Suppressor macrophage treated with lipopolysaccharide for 1 hour (primary cell): Measurements from ENCODE around the gene KCNH8.

Source experiments
- DNase-seq, 3 donors: peaks; one replicate each; pipeline ENCODE4 v3.0.0-alpha.2; 2020 to 2022

KCNH8 gene

DNA sequence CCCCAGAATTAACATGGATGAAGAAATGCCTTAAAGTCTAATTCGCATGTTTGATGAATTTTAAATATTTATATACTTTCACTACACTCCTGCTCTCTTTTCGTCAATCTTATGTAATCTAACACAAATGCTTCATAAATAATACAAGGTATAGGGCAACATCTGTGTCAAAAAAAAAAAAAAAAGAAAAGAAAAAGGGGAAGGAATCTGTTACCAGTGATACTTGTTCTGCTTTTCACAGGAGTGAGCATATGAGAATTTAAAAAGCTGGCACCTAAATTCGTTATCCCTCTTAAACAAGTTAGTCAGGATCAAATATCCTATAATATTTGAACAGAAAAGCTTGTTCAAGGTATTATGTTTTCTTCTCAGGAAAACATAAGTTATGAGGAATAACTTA, 243.8 kb downstream of the KCNH8 start:
- DNase-seq = no peak

DNA sequence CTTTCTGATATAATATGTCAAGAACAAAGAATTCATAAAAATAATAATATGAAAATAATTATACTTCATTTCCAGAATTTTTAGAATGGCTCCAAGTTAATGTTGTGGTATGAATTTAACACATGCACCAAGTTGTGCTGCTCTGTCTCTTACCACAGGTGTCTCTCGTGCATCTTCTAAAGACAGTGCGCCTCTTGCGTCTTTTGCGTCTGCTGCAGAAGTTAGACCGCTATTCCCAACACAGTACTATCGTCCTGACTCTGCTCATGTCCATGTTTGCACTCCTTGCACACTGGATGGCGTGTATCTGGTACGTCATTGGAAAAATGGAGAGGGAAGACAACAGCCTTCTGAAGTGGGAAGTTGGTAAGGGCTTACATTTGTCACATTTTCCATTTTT, 246.6 kb downstream of the KCNH8 start:
- DNase-seq = no peak

DNA sequence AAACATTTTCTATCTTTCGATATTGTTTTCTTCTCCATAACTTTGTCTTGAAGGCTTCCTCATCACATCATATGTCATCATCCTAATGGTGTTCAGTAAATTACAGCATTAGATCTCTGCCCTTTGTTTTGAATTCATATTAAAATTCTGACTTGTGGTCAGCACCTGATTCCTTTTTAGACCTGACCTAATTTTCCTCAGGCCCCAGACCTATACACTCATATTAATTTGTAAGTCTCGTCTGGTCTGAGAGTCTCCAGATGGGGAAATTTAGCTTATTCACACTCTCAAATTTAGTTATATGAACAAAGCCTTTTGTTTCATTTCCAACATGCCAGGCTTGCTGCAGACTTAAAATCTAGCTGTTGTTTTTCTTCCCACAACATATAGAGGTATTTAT, 248.4 kb downstream of the KCNH8 start:
- no peak for DNase-seq

DNA sequence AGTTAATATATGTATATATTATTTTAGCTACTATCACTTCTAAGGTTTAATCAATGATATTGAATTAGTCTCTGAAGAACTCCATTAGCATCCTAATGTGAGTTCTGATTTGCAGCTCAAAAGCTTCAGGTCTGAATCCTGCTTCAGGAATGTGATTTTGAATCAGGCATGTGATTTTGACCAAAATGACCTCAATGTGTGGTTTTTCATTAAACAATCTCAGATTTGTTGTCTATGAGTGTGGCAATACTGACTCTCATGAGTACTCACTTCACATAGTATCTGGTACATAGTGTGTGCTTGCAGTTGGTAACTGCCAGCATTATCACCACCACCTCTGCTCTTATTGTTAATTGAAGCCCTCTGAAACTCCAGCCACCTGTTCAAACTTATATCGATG, 251.0 kb downstream of the KCNH8 start:
- no peak for DNase-seq

DNA sequence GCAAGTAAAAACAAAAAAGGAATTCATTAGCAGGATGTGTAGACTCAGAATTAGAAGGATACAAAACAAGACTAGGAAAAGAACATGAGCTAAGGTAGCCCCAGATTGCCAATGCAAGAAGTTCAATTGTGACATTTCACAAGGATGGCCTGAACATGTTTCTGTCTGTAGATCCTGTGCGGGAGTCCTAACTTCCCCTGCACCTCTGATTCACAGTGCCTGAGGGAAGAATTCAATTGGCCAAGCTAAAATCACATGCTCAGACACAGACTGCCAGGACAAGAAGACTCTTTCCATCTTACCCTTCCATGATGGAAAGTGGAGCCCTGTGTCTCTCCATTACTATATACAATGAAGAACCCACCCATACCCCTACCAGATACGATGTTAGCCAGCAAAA, 251.5 kb downstream of the KCNH8 start:
- DNase-seq = no peak

DNA sequence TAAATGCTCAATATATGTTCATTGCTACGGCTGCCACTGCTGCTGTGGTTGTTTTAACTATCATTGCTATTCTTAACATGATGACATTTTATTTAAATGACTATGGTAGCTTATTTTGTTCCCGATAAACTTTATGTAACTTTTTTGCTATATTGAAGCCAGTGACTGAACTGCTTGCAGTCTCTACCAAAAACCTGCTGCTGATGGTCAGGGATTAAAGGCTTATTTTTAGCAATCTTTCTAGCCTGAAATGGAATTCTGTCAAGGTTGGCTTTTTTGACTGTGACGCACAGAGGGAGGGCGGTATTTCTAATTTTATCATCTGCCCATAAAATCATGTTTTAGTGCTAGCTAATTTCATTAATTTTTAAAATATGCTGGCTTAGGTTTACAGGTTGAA, 271.8 kb downstream of the KCNH8 start:
- DNase-seq = no peak

DNA sequence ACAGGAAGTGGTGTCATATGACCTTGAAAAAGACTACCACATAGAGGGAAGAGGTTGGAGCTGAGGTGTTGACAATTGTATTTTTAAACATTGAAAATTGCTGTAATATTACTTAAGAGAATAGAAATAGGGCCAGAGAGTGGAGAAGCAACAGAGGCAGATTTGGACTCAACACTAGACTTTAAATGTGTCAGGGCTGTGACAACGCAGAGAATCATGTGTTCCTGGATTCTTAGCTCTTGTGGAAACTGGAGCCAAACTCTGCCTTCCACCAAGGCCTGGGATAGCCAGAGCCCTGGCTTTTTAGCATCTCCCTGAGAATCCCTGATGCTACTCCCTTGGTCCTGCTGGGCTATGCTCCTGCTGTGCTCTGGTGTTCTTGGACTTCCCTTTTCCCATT, 277.5 kb downstream of the KCNH8 start:
- no peak for DNase-seq

DNA sequence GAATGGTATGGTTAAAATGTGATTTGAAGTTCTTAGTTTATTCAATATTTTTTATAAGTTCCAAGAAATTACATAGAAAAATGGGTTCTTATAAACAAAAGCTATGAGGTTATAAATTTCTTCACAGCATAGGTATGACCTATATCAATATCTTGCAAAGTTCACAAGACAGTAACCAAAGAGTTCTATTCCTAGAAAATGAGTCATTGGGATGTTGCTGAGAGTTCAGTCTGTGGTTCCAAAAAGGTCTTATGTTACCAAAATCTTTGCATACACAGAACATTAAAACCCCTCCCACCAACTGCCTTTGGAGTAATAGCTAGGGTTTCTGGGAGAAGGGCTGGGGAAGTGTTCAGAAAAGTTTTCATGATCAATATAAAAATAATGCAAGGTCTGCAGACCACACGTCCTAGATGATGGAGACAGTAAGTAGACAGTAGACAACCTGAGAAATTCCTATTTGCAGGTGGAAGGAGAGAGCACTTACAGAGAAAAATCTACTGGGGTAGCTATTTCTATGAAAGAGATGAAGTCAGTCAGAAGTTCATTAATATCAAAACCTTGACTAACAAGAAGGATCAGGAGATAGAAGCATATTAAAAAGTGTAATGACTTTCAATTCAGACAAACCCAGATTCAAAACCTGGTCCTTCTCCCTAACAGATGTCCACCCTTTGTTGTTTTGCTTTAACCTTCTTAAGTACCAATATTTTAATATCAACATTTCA, 279.3 kb downstream of the KCNH8 start:
- DNase-seq = no peak

DNA sequence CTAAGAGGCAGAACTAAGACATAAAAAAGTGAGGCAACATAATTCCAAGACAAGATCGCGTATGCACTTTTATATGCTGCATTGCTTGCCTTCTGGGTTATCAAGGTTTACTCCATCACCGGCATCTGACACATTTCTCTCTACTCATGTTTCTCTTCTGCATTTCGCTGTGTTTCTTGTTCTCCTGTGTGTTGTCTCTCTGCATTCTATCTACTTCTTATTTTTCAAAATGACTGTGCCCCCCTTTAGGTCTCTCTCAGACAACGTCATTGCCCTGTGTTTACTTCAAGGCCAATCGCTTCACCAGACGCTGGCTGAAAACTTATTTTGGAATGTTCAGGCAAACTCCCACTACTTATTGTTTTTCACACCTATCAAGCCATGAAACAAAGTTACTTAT, 280.4 kb downstream of the KCNH8 start:
- DNase-seq = no peak

DNA sequence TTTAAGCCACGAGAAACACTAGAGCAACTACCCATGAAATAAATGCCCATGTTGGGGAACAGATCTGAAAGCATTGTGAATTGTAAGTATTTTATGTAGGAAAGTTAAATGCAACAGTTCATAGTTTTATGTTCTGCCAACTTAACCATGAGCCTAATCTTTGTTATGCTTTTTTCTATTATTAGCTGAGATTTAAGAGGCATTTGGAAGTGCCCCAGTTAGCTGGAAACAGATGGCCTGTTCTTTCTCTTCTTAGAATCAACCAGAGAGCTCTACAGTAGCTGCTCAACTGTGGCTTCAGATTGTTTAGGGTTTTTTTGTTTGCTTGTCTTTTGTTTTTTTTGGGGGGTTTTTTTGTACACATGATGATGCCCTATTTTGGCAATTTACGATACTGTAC, 284.4 kb downstream of the KCNH8 start:
- no peak for DNase-seq

DNA sequence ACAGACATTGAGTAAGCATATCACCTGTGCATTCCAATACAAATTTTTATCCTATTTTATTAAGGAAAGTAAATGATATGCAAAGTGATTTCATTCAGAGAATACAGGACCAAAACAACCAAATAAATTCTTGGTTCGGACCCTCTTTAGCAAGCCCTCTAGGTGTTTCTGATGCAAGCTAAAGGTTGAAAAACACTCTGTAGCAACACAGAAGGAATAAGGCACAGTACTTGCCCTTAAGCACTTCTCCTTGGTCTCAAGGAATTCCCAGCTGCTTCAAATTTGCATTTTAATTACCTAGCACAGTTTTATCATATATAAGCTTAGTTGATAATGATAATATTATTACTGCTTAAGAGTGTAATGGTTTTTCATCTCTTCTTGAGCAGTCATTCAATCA, 288.4 kb downstream of the KCNH8 start:
- DNase-seq = no peak

DNA sequence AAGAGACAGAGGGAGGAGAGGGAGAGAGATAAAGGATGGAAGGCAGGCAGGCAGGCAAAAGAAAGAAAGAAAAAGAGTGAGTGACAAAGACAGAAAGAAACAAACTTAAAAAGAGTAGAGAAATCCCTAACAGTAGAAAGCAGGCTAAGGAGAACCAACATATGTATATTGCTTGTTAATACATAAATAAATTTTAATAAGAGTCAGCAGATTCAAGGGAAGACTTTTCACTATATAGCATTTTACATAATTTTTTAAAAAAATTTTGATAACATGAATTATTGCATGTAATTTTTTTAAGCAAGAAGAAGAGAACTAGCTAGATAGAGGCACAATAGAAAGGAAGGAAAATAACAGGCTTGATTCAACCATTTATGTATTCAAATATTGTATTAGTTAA, 291.6 kb downstream of the KCNH8 start:
- DNase-seq = no peak

DNA sequence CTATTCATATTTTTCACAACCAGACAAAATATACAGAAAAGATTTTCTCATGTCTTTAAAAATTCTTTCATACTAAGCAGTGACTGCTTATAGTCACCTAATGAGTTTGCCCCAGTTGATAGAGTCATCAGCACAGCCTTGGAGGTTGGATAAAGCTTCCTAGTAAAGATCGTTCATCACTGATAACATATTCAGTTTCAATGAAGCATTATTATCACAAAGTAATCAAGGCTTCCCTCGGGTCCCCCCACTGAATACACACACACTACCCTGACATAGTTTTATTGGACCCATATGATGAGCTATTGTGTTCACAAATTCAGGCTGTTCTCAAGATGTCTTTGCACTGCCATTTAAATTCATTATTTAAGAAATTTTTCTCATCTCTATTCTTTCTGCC, 297.8 kb downstream of the KCNH8 start:
- DNase-seq = no peak

DNA sequence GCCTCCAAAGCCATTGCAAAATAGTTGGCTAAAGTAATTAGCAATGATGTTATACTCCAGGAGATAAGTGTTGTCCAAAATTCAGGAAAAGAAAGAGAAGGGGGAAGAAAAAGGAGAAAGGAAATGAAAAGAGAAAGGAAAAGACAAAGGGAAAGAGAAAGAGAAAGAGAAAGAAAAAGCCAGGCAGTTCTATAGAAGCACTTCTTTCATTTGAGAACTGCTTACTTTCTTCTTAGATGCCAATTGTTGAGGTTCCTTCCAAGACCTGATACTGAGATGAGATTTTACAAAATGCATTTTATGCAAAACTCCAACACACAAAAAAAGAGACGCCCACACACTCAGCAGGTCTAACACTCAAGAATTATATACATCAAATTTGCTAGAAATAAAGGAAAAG, 298.4 kb downstream of the KCNH8 start:
- peak; percentile 2 to 22 (median 5) for DNase-seq

DNA sequence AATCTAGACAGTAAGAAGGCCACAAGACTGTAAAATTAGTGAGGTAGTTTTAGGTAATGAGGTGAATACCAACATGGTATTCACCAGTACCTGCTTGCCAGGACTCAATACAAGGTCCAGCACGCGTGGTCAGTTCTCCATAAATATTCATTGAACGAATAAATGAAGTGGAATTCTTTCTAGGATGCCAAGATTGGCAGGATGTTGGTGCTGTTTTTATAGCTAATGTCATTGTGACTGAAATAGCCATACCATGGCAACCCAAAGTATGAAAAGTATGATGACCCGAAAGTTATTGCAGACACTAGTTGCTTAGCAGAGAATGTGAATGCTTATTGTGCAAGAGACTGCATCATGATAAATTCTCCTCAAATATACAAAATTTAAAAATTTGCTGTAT, 307.2 kb downstream of the KCNH8 start:
- no peak for DNase-seq

DNA sequence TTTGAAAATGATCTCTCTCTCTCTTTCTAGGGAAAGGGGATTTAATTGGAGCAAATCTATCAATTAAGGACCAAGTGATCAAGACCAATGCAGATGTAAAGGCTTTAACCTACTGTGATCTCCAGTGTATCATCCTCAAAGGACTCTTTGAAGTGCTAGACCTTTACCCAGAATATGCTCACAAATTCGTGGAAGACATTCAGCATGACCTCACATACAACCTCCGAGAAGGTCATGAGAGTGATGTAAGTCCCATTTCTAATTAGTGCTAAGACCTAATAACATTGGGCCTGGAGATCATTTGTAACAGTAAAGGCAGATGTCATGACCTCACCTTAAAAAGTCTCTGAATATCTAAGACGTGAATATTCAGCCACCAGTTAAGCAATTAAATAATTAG, 308.4 kb downstream of the KCNH8 start:
- DNase-seq = no peak

DNA sequence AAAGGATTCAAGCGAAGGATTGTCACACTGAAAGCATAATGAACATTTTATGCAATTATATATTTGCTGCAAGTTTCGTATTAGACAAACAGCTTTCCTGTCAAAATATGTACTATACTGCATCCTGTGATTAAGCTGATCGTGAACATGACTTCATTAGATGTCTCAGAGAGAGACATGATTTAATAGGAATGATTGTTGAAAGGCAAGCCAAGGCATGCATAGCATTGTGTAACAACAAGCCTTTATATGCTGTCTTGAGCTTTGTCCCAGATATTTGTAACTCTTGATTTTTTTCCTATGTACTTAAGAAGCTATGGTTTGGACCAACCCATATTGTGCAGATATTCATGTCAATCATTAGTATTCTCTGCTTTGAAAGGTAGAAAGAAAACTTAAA, 309.1 kb downstream of the KCNH8 start:
- DNase-seq = no peak

DNA sequence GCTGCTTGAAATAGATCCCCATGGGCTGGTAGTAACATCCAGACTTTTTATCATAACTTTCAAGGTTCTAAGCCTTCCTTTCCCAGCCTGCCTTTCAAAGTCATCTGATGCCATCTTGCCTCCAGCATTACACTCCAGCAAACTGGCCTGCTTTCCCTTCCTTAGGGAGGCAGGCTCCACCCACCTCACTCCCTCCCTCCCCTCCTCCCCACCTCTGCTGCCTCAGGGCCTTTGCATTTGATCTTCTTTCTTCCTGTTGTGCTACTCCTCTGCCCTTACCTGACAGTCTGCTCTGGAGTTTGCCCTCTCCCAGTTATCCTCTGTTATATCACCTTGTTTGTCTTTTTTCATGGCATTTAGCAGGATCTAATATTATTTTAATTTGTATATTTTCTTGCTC, 319.5 kb downstream of the KCNH8 start:
- DNase-seq = no peak

DNA sequence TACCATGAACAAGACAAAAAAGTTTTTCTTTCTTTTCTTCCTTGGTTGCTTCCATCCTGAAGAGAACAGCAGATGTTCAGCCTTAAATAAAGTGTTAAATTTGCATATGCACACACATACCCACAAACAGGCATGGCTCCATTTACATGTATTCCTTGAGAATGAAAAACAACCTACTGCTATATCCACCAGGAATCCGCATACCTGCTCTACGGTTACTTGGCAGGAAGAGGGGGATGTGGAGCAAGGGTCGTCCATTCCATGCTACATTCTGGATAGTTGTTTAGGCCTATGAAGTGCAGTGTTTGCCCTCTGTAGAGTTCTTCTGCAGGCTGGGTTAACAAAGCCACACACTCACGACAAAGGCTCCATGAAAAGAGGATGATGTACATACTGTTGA, 322.8 kb downstream of the KCNH8 start:
- DNase-seq = no peak

DNA sequence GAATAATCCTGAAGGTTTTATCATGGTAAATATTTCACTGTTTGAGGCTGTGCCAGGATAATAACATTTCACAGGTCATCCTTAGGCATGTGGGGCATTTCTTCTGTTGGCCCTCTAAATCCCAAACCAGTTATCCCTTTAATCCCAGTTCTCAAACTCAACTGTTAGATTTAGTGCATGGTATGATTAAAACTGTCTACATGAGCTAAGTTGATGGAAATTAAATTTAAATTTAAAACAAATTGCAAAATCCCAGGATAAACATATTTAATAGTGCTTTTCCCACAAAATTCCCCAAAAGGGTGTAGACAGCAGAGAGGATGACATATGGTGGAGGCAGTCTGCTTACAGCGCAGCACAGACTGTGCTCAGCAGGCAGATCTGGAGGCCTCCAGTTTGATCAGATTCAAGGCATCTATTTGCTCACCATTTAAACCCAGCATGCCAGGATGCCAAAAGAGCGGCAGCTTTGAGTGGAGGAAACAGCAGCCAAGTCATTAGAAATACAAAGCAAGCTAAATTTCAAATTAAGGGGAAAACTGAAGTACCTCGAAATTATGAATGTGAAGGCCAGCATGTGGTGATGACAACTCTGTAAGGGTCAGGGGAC, 325.8 kb downstream of the KCNH8 start:
- no peak for DNase-seq

DNA sequence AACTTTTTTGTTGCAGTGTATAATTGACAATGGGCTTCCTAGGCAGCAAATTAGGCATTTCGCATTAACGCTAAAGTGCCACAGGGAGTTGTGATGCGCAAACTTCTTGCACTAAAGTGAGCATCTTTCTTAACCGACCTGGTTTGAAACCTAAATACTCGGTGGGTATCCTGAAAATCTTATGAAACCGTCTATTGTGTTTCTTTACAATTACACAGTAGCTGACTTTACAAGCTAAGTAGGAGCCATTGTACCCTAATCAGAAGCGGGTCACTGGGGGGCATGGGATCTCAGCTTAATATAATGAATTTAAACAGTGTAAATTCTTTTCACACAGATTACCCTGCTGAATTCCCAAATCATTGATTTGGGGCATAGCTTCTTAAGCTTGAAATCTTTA, 328.0 kb downstream of the KCNH8 start:
- no peak for DNase-seq

DNA sequence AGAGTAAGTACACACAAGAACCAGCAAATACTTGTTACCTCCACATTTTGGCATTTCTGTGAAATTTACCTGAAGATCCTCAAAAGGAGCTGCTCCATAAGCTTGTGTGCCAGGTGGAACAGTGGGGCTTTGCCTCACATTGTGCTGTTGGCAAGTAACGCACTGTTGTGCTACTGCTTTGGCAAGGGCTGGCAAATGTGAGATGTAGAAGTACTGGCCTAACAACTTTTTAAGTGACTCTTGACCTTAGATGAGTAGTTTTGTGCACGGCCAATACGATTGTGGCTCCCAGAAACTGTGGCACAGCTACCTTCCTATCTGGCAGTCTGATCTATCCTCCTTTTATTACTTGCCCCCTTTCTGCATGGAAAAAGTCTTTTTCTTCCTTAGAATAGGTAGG, 337.0 kb downstream of the KCNH8 start:
- no peak for DNase-seq

DNA sequence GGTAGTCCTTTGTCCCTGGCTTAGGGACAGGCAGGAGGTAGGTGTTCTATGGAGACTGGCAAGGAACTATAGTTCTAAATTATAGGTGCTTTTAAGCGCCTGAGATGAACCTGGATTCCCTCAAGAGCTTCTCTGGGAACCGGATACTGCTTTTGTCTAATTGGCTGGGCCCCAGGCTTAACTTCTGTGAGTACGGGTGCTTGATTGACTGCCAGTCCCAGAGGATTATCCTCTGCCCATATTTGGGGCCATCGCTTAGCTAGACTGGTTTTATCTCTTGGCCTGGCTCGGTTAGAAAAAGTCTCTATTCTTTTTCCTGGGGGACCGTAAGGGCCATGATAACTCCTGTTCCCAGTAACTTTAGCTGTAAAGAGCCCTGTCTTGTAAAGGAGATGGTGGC, 339.1 kb downstream of the KCNH8 start:
- no peak for DNase-seq

DNA sequence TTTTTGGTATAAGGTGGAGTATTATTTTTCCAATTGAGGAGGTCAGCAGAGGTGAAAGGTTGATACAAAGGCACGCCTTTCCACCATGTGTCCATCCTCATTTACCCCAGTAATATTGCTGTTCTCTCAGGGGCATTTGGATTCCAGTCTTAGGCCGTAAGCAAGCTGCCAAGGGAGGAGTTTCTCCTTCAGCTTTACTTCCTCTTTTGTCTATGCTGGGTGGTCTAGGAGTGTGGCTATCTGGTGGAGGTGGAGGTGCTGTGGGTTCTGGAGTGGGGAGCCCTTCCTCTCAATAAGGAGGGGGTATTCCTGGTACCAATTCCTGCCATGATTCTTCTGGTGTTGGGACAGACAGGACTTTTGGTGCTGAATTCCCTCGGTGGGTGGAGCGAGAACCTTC, 340.6 kb downstream of the KCNH8 start:
- DNase-seq = no peak

DNA sequence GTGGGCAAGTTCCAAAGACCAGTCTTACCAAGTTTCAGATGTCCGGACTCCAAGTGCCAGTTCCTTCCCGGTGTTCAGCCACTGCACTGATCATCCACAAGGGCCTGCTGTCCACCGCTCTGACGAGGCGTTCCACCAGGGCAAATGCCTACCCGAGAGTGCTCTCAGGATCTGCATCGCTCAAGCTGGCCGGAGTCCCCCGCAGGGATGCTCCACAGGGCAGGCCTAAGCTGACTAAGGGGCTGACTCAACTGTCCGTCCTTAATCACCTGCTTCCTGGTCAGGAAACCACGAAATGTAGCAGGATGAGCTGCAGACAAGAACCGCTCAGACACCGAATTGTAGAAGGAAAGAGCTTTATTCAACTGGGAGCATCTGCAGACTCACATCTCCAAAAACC, 341.6 kb downstream of the KCNH8 start:
- DNase-seq = no peak
